Measurements from ENCODE around the gene RBP5.

DNA sequence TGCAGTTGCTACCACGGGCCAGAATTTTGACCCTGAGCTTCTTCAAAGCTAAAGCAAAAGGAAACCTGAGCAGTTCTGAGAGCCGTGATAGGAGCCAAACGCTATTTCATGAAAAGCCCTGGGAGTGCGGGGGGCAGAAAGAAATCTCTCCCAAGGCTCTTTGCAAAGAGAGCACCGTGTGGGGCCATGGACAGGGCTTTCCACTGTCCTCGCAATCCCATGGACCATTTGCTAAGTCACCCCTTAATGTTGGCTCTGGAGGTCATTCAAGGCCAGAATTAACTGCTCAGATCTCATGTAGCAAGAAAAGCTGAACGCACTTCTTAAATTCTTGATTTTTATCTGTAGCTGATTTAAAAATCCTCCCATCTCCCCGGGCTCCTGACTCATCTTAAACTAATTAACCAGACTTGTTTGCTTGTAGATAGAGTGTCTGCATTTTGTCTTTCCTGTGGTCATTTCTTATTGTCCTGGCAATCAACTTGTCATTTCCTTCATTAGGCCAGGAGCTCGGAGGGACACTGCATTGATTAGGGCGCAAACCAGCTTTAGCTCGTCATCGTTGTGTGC is 26.3 kb upstream of the RBP5 start:
- TF ChIP-seq, protein P1, sequence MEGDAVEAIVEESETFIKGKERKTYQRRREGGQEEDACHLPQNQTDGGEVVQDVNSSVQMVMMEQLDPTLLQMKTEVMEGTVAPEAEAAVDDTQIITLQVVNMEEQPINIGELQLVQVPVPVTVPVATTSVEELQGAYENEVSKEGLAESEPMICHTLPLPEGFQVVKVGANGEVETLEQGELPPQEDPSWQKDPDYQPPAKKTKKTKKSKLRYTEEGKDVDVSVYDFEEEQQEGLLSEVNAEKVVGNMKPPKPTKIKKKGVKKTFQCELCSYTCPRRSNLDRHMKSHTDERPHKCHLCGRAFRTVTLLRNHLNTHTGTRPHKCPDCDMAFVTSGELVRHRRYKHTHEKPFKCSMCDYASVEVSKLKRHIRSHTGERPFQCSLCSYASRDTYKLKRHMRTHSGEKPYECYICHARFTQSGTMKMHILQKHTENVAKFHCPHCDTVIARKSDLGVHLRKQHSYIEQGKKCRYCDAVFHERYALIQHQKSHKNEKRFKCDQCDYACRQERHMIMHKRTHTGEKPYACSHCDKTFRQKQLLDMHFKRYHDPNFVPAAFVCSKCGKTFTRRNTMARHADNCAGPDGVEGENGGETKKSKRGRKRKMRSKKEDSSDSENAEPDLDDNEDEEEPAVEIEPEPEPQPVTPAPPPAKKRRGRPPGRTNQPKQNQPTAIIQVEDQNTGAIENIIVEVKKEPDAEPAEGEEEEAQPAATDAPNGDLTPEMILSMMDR (IDR thresholded peaks at IDR 0.05 in 2 of 3, conservative IDR thresholded peaks at IDR 0.05 in 1 of 3; ENCODE audit: insufficient read depth in 2 of 3, low read depth in 1 of 3, low read length in 3 of 3), result no peak
- TF ChIP-seq, protein P2, sequence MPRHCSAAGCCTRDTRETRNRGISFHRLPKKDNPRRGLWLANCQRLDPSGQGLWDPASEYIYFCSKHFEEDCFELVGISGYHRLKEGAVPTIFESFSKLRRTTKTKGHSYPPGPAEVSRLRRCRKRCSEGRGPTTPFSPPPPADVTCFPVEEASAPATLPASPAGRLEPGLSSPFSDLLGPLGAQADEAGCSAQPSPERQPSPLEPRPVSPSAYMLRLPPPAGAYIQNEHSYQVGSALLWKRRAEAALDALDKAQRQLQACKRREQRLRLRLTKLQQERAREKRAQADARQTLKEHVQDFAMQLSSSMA (CRISPR knock-in tag; IDR thresholded peaks at IDR 0.05), result no peak
- TF ChIP-seq ZNF444 (CRISPR knock-in tag; IDR thresholded peaks at IDR 0.05) (no peak), ARNT (IDR thresholded peaks at IDR 0.05) (no peak), ZFP36 (IDR thresholded peaks at IDR 0.05; ENCODE audit: low read depth, low read length, partially characterized antibody) (no peak), MYNN (IDR thresholded peaks at IDR 0.05) (no peak), MYNN (CRISPR knock-in tag; IDR thresholded peaks at IDR 0.05) (no peak), POU5F1 (IDR thresholded peaks at IDR 0.05; ENCODE audit: borderline replicate concordance, low read depth, low read length, partially characterized antibody) (no peak), FIP1L1 (IDR thresholded peaks at IDR 0.05; ENCODE audit: low read depth, low read length, poor library complexity, severe bottlenecking) (no peak), SETDB1 (IDR thresholded peaks at IDR 0.05; ENCODE audit: low read length) (no peak)
- TF ChIP-seq, protein P3, sequence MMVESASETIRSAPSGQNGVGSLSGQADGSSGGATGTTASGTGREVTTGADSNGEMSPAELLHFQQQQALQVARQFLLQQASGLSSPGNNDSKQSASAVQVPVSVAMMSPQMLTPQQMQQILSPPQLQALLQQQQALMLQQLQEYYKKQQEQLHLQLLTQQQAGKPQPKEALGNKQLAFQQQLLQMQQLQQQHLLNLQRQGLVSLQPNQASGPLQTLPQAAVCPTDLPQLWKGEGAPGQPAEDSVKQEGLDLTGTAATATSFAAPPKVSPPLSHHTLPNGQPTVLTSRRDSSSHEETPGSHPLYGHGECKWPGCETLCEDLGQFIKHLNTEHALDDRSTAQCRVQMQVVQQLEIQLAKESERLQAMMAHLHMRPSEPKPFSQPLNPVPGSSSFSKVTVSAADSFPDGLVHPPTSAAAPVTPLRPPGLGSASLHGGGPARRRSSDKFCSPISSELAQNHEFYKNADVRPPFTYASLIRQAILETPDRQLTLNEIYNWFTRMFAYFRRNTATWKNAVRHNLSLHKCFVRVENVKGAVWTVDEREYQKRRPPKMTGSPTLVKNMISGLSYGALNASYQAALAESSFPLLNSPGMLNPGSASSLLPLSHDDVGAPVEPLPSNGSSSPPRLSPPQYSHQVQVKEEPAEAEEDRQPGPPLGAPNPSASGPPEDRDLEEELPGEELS (CRISPR knock-in tag; IDR thresholded peaks at IDR 0.05; ENCODE audit: borderline replicate concordance), result no peak
- TF ChIP-seq, protein P4, sequence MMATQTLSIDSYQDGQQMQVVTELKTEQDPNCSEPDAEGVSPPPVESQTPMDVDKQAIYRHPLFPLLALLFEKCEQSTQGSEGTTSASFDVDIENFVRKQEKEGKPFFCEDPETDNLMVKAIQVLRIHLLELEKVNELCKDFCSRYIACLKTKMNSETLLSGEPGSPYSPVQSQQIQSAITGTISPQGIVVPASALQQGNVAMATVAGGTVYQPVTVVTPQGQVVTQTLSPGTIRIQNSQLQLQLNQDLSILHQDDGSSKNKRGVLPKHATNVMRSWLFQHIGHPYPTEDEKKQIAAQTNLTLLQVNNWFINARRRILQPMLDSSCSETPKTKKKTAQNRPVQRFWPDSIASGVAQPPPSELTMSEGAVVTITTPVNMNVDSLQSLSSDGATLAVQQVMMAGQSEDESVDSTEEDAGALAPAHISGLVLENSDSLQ (IDR thresholded peaks at IDR 0.05), result no peak
- TF ChIP-seq, protein P5, sequence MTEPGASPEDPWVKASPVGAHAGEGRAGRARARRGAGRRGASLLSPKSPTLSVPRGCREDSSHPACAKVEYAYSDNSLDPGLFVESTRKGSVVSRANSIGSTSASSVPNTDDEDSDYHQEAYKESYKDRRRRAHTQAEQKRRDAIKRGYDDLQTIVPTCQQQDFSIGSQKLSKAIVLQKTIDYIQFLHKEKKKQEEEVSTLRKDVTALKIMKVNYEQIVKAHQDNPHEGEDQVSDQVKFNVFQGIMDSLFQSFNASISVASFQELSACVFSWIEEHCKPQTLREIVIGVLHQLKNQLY (CRISPR knock-in tag; conservative IDR thresholded peaks at IDR 0.05), result no peak
